ENCODE results near the gene TMEM131.
"Not testable (repeated sequence)": the region's sequence is repeated elsewhere in the genome, so short reads cannot be mapped to it uniquely, and the experiment has no call there.

TMEM131 gene

DNA sequence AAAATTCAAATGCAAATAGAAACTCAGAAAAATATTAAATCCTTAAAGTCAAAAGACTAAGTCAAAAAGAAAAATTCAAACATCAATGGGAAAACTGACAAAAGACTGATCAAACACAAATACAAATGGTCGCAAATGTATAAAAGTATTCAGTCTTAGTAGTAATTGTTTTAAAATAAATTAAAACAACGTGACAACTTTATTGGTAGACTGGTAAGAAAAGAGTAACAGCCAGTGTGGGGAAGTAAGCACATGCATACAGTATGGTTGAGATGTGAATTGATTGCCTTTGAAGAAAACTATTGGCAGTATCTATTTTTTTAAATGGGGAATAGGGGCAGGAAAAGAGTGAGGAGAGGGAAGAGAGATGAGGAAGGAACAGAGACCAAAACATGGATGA is 9.8 kb downstream of the TMEM131 start:
- DNase-seq: no peak

GRCh38 chr2:97983698-97984097 is 12.1 kb downstream of the TMEM131 start:
- DNase-seq: no peak

- DNase-seq: no peak
Measured at GRCh38 chr2:97983134-97983533, 12.6 kb downstream of the TMEM131 start.

DNA sequence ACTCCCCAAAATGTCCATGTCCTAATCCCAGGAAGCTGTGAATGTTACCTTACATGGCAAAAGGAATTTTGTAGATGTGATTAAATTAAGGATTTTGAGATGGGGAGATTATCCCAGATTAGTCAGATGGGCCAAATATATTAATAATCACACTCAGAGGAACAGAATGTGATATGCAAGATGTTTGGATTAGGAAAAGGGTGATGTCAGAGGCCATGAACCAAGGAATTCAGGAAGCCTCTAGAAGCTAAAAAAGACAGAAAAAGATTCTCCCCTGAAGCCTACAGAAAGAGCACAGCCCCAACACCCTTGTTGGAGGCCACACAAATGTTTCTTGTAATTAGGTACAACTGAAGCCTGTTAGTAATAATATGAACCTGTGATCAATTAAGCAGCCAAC is 13.1 kb downstream of the TMEM131 start:
- no peak for DNase-seq

- no peak for DNase-seq
Measured at GRCh38 chr2:97981961-97982360, 13.8 kb downstream of the TMEM131 start.

DNA sequence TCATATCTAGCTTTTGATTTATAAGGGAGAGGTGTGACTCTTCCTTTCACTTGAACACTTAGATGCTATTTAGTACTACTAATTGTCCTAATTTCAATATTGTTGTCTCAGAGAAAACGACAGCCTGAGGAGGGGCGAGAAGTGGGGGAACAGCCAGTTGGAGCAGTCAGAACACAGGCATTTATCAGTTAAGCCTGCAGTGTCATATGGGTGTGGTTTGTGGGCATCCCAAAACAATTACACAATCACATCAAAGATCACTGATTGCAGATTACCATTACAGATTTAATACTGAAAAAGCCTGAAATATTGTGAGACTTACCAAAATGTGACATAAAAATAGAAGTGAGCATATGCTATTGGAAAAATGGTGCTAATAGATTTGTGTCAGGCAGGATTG is 15.8 kb downstream of the TMEM131 start:
- DNase-seq: no peak

DNA sequence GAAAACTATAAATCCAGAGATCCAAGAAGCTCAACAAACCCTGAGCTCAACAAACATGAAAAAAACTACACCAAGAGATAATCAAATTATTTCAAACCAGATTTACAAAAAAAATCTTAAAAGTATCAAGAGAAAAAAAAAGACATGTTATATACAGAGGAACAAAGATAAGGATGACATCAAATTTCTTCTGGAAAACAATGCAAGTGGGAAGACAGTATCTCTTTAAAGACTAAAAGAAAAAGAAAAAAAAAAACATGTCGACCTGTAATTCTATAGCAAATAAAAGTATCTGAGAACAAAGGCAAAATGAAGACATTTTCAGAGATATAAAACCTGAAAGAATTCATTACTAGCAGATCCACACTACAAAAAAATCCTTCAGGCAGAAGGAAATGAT is 21.3 kb downstream of the TMEM131 start:
- DNase-seq: no peak

DNA sequence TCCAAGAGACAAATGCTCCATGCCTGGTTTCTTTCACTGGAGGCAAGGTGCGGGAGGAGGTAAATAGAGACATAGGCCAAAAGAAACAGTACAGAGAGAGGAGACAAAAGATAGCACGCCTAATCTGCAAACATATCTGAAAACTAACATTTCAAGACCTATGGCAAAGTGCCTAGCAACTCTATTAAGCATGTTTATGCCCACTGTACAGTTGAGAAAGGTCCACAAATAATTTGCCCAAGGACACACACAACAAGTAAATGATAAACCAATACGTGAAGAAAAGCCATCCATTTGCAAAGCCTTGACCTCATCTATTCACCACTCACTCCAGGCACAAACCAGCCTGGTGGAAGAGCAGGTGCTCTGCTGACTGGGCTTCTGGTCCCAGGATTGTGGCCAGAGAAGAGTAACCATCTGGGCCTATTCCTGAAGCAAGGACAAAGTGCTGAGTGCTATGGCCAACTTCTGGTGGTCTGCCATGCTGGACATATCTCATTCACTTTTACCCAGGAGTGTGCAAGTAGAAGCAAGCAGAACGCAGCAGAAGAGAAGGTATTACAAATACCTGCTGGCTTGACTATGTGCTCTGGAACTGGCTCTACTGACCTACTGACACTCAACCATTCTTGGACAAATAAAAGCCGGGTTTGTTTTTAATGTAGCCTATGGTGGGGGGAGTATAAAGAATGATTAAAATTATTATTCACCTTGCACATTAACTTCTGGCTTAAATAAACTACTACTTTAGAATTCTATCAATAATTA is 25.3 kb downstream of the TMEM131 start:
- no peak for DNase-seq

- no peak for DNase-seq
Measured at GRCh38 chr2:97969081-97970067, 26.4 kb downstream of the TMEM131 start.

DNA sequence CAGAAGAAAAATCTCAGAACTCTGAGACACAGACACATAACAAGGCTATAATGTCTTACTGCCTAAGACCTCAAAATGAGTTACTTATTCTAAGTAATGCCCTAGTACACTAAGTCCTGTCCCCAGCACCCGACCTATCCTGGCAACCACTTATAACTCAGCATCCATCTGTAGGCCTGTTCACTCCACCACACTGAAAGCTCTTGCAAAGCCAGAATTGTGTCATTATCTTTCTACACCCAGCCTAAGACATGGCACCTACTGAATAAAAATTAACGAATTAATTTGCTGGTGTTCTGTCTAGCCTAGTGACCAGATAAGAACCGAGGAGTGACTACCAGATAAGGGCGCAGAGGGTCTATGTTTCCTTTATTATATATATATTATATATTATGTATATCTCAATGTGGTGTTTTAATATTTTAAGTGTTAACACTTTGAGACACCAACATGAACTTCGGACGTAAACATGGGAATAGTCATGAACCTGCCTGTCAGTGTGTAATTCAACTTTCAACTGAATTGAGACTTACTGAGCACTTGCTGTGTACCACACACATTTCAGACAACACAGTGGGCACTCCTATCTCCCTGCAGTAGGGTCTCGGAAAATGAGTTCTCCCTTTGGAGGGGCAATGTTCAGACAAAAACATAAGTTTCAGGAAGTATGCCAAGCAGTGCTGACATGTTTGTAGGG is 27.7 kb downstream of the TMEM131 start:
- DNase-seq: no peak

DNA sequence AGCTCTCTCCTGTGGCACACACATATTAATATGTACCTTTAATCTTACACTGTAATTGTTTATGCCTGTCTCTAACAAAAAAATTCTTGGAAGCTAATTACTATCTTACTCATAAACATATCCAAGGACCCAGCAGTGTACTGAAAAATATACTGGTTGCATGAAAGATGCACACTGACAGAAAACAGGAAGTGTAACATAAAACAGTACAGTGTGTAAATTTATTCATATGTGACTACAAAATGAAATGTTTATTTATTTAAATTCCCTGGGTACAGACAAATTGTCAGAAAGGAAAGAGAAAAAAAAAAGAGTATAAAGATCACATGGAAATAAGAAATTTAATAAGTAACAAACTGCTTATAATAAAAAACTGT is 28.5 kb downstream of the TMEM131 start:
- no peak for DNase-seq

- no peak for DNase-seq
Measured at GRCh38 chr2:97966545-97967215, 29.1 kb downstream of the TMEM131 start.

- no peak for DNase-seq
Measured at GRCh38 chr2:97965116-97965515, 30.6 kb downstream of the TMEM131 start.

DNA sequence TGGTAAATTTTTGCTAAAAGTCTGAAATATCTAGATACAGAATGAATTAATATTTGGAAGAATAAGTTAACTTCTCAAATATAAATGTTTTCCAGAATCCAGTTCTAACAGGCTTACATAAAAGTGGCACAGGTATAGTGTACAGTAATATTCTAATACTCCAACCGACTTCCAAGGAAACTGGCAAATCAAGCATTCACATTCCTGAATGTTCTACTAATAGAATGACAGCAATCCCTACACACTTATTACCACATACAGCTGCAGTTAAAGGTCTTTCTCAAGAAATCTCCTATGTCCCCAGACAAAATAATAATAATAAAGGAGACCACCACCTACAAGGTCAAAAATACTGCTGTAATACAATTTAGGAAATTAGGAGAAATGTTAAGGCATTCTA is 31.9 kb downstream of the TMEM131 start:
- DNase-seq: no peak

DNA sequence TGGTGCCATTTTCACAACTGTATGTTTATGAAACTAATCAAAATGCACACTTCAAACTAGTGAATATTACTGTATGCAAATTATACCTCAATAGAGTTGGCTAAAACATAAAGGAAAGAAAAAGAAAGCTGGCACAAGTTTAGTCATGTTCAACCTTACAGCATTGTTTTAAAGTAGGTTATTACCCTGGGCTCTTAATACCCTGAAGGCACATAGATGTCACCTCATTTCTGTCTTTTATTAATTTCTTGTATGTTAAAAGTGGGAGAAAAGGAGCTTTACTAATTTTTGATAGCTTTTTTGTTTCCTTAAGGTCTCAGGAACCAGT is 32.7 kb downstream of the TMEM131 start:
- no peak for DNase-seq

DNA sequence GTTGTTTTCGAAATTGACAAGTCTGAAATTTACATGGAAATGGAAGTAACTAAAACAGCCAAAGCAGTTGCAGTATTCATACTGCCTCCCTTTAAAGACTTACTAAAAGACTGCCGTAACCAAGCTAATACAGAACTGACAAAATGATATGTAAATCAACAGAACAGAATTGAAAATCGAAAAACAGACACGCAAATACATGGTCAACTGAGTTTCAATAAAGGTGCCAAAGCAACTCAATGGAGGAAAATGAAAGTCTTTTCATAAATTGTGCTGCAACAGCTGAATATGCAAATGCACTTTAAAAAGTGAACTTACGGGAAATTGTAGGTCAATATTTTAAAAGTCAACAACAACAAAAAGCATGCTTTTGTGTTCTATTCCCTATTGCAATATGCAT is 34.2 kb downstream of the TMEM131 start:
- DNase-seq: no peak

- DNase-seq: no peak
Measured at GRCh38 chr2:97958184-97958583, 37.6 kb downstream of the TMEM131 start.

- no peak for DNase-seq
Measured at GRCh38 chr2:97957432-97958183, 38.1 kb downstream of the TMEM131 start.

GRCh38 chr2:97956753-97957152 is 39.0 kb downstream of the TMEM131 start:
- not testable (repeated sequence) for DNase-seq

- no peak for DNase-seq
Measured at GRCh38 chr2:97953853-97954252, 41.9 kb downstream of the TMEM131 start.

- DNase-seq: no peak
Measured at GRCh38 chr2:97952357-97952756, 43.4 kb downstream of the TMEM131 start.

- no peak for DNase-seq
Measured at GRCh38 chr2:97951155-97951680, 44.5 kb downstream of the TMEM131 start.

Data from central memory CD4-positive, alpha-beta T cell (primary cell).